ENCODE data around the gene SYNGR1. TPM values are rescaled to one million over a fixed set of nuclear protein-coding genes. Genes with fewer than 3 reads are reported as not detected.

The SYNGR1 gene
- 10.8 TPM for total RNA-seq
- long read RNA-seq, transcript SYNGR1-202 (4 exons, 1,361 nt): major isoform, 15 of 19 reads
- long read RNA-seq, partial matches to known transcripts: 2 of 19 reads
- long read RNA-seq, other reads (novel, unspliced or antisense): 2 of 19 reads

- no peak for DNase-seq (ENCODE audit: low spot score)
These were observed at the start of gene SYNGR1 for GRCh38 chr22:39349967-39350726. Gene SYNGR1 (plus strand): TSS chr22:39349991. CDS start chr22:39350011, 20 bp downstream.

GRCh38 chr22:39300186-39300830, 49.5 kb upstream of the SYNGR1 start:
- no peak for DNase-seq (ENCODE audit: low spot score)

- DNase-seq (ENCODE audit: low spot score): no peak
These were observed 48.7 kb upstream of the SYNGR1 start for GRCh38 chr22:39301108-39301507.

GRCh38 chr22:39301926-39302325, 47.9 kb upstream of the SYNGR1 start:
- no peak for DNase-seq (ENCODE audit: low spot score)

GRCh38 chr22:39302431-39302960, 47.3 kb upstream of the SYNGR1 start:
- DNase-seq (ENCODE audit: low spot score): no peak

- no peak for DNase-seq (ENCODE audit: low spot score)
These were observed 46.4 kb upstream of the SYNGR1 start for GRCh38 chr22:39303358-39303757.

GRCh38 chr22:39303892-39304671, 45.7 kb upstream of the SYNGR1 start:
- no peak for DNase-seq (ENCODE audit: low spot score)

GRCh38 chr22:39306456-39307361, 43.1 kb upstream of the SYNGR1 start:
- DNase-seq (ENCODE audit: low spot score): no peak

- no peak for DNase-seq (ENCODE audit: low spot score)
These were observed 41.0 kb upstream of the SYNGR1 start for GRCh38 chr22:39308614-39309363.

GRCh38 chr22:39309364-39309861, 40.4 kb upstream of the SYNGR1 start:
- no peak for DNase-seq (ENCODE audit: low spot score)

GRCh38 chr22:39309881-39310714, 39.7 kb upstream of the SYNGR1 start:
- DNase-seq (ENCODE audit: low spot score): no peak

- no peak for DNase-seq (ENCODE audit: low spot score)
These were observed 38.0 kb upstream of the SYNGR1 start for GRCh38 chr22:39311592-39312400.

- DNase-seq (ENCODE audit: low spot score): no peak
These were observed 37.4 kb upstream of the SYNGR1 start for GRCh38 chr22:39312410-39312809.

- DNase-seq (ENCODE audit: low spot score): no peak
These were observed 36.4 kb upstream of the SYNGR1 start for GRCh38 chr22:39313258-39314001.

- no peak for DNase-seq (ENCODE audit: low spot score)
These were observed 35.4 kb upstream of the SYNGR1 start for GRCh38 chr22:39314251-39314971.

- no peak for DNase-seq (ENCODE audit: low spot score)
These were observed 34.4 kb upstream of the SYNGR1 start for GRCh38 chr22:39315389-39315788.

Data from mesenteric fat pad (tissue), 1 donor.